ENCODE results near the gene XPR1. TPM values are rescaled to one million over a fixed set of nuclear protein-coding genes. Genes with fewer than 3 reads are reported as not detected.

The XPR1 gene
- total and polyA plus RNA-seq, 2 of the 8 experiments (the other 6 are each of a cell fraction or from before 2014, with no cell fraction given): 28.6 to 43.9 TPM

DNA sequence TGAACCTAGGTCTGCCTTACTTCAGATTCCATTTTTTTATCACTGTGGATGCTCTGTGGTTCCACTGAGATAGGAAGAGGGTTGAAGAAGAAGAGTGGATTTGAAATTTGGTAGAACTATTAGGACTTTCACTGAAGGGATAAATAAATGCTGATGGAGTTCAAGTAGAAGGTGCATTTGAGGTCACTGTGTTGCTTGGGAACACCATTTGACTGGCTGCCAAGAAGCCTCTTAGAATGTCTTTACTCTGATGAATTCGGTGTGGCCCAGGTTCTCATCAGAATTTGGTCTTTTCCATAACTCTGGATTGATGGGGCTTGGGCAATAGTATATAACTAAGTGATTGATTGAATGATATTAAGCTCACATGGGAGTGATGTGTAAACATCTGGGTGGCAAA lies 11.9 kb downstream of the XPR1 start:
- Histone ChIP-seq H3K27me3 (replicated peaks in 1 of 4; ENCODE audit: control insufficient read depth in 3 of 4, extremely low read depth in 1 of 4, insufficient read depth in 3 of 4, low read length in 3 of 4) (no peaks in the 10 kb centered on the region), H3K4me2 (ENCODE audit: insufficient read depth in 1 of 2, low read depth in 2 of 2, low read length in 2 of 2) (no peak overlapping the region), H3K56ac (replicated peaks; ENCODE audit: insufficient read length, low read depth, low read length) (no peak overlapping the region), H3K9ac (replicated peaks in 1 of 4; ENCODE audit: extremely low read depth in 1 of 4, low read depth in 3 of 4, low read length in 3 of 4) (no peak overlapping the region), H4K8ac (ENCODE audit: extremely low read depth, insufficient read depth, low read length) (no peak overlapping the region), H3K23ac (ENCODE audit: insufficient read length) (no peak overlapping the region), H2AFZ (ENCODE audit: low read length) (no peak overlapping the region), H2BK120ac (replicated peaks; ENCODE audit: low read depth, low read length) (no peak overlapping the region), H4K5ac (ENCODE audit: insufficient read length, low read depth, low read length) (no peak overlapping the region), H3K36me3 (ENCODE audit: control insufficient read depth in 2 of 4, insufficient read depth in 4 of 4, low read length in 3 of 4) (peaks cover 0 to 7% (median 0%) of the 10 kb centered on the region in 4 experiments; a peak in 2 of 8 replicates), H3K4me3 (ENCODE audit: extremely low read depth in 1 of 4, insufficient read depth in 2 of 4, low read depth in 3 of 4, low read length in 4 of 4) (no peak overlapping the region), H2BK5ac (ENCODE audit: low read depth, low read length) (no peak overlapping the region), H3K18ac (ENCODE audit: extremely low read depth, low read length) (no peak overlapping the region), H2BK12ac (ENCODE audit: low read depth, low read length) (no peak overlapping the region), H3K4ac (replicated peaks; ENCODE audit: insufficient read length, low read depth, low read length) (no peak overlapping the region), H4K91ac (replicated peaks; ENCODE audit: insufficient read length, low read length) (no peak overlapping the region), H3K14ac (ENCODE audit: insufficient read length) (no peak overlapping the region), H3K4me1 (replicated peaks in 1 of 4; ENCODE audit: control insufficient read depth in 3 of 4, insufficient read depth in 4 of 4, low read length in 3 of 4) (no peaks in the 10 kb centered on the region), H4K20me1 (replicated peaks in 1 of 2; ENCODE audit: control insufficient read depth in 1 of 2, insufficient read depth in 2 of 2, low read length in 2 of 2) (no peaks in the 10 kb centered on the region), H3K9me3 (ENCODE audit: insufficient read depth in 2 of 2, low read depth in 1 of 2, low read length in 1 of 2) (peaks cover 0 to 4% of the 10 kb centered on the region in 2 experiments; a peak in 1 of 4 replicates), H2BK15ac (ENCODE audit: low read length) (no peak overlapping the region), H2BK20ac (ENCODE audit: low read length) (no peak overlapping the region), H3K27ac (ENCODE audit: low read depth, low read length) (no peak overlapping the region), H2AK5ac (ENCODE audit: low read depth, low read length) (no peak overlapping the region), H3K79me1 (ENCODE audit: low read depth, low read length) (peaks cover 3% of the 10 kb centered on the region; the same call in 1 of the 2 replicates), H3K23me2 (ENCODE audit: low read depth, low read length) (no peaks in the 10 kb centered on the region), H3K79me2 (ENCODE audit: control insufficient read depth in 1 of 2, insufficient read depth in 2 of 2, low read length in 2 of 2) (peaks cover 4 to 57% of the 10 kb centered on the region in 2 experiments; a peak in 2 of 4 replicates)
- WGBS, 2 experiments (ENCODE audit: extremely low coverage in 1 of 2, insufficient coverage in 1 of 2, insufficient read length in 1 of 2, insufficient replicate concordance in 2 of 2, low coverage in 1 of 2, low lambda C conversion rate in 2 of 2, missing lambda C conversion rate in 1 of 2): 94% methylated on average over 1 of the region's 1 CpG; no CpG with 5 or more reads in 1 of the 2 experiments
- FAIRE-seq: no peak
- DNase-seq (ENCODE audit: low read depth in 1 of 2, low spot score in 2 of 2): no peak
- POLR2A ChIA-PET (ENCODE audit: partially characterized antibody): no interaction called here
- CTCF ChIA-PET (ENCODE audit: partially characterized antibody): no interaction called here
- no peak for TF ChIP-seq BCL11A (IDR thresholded peaks at IDR 0.05; ENCODE audit: low read depth in 2 of 2, low read length in 2 of 2)
- TF ChIP-seq SIRT6 (IDR thresholded peaks at IDR 0.05; ENCODE audit: low read length): no peak
- no peak for TF ChIP-seq KDM4A (IDR thresholded peaks at IDR 0.05; ENCODE audit: low read depth, low read length, severe bottlenecking)
- TF ChIP-seq BACH1 (IDR thresholded peaks at IDR 0.05; ENCODE audit: low read length): no peak
- TF ChIP-seq CREB1 (IDR thresholded peaks at IDR 0.05): no peak
- TF ChIP-seq RAD21 (IDR thresholded peaks at IDR 0.05 in 1 of 2, conservative IDR thresholded peaks at IDR 0.05 in 1 of 2; ENCODE audit: low read depth in 2 of 2, low read length in 2 of 2): no peak
- no peak for TF ChIP-seq FOSL1 (IDR thresholded peaks at IDR 0.05; ENCODE audit: insufficient read depth, low read depth, low read length)
- TF ChIP-seq SIN3A (conservative IDR thresholded peaks at IDR 0.05 in 1 of 2, IDR thresholded peaks at IDR 0.05 in 1 of 2; ENCODE audit: low read depth in 1 of 2, low read length in 2 of 2): no peak
- TF ChIP-seq CHD2 (IDR thresholded peaks at IDR 0.05; ENCODE audit: low read length): no peak
- TF ChIP-seq CHD1 (IDR thresholded peaks at IDR 0.05; ENCODE audit: low read depth, low read length): no peak
- no peak for TF ChIP-seq NANOG (IDR thresholded peaks at IDR 0.05; ENCODE audit: insufficient read depth, low read depth, low read length, poor library complexity, severe bottlenecking)
- TF ChIP-seq, protein P1, sequence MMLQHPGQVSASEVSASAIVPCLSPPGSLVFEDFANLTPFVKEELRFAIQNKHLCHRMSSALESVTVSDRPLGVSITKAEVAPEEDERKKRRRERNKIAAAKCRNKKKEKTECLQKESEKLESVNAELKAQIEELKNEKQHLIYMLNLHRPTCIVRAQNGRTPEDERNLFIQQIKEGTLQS (IDR thresholded peaks at IDR 0.05; ENCODE audit: insufficient read depth, low read depth, low read length): no peak
- no peak for TF ChIP-seq RNF2 (IDR thresholded peaks at IDR 0.05; ENCODE audit: borderline replicate concordance, low read depth, low read length, missing control alignments, poor library complexity, severe bottlenecking)

Measured in H1 (cell line).